KMS-11 (cell line): ENCODE results near the gene TMEM116.

Source experiments
- H2AFZ ChIP-seq: fragments of 200-600 bp; sonication (generic); 2 replicates; pipeline ENCODE4 v1.6.1; 2016; ENCODE audit warnings: antibody characterized with exemption, mixed run types, low read depth
- H3K27ac ChIP-seq: fragments of 200-600 bp; sonication (generic); 2 replicates; pipeline ENCODE4 v1.6.1; 2016; ENCODE audit warnings: mild to moderate bottlenecking, mixed run types
- H3K27me3 ChIP-seq: fragments of 200-600 bp; sonication (generic); 2 replicates; pipeline ENCODE4 v1.6.1; 2017; ENCODE audit warnings: mild to moderate bottlenecking, low read depth, mixed run types, moderate library complexity; ENCODE audit not compliant: insufficient read depth
- H3K36me3 ChIP-seq: fragments of 200-600 bp; sonication (generic); 2 replicates; pipeline ENCODE4 v1.6.1; 2017; ENCODE audit warnings: mild to moderate bottlenecking, mixed run types; ENCODE audit not compliant: insufficient read depth
- H3K4me1 ChIP-seq: fragments of 200-600 bp; sonication (generic); 2 replicates; pipeline ENCODE4 v1.6.1; 2016; ENCODE audit warnings: mild to moderate bottlenecking, low read depth, mixed run types; ENCODE audit not compliant: poor library complexity, severe bottlenecking
- H3K4me2 ChIP-seq: fragments of 200-600 bp; sonication (generic); 2 replicates; pipeline ENCODE4 v1.7.0; 2016; ENCODE audit warnings: mild to moderate bottlenecking, mixed run types
- H3K4me3 ChIP-seq: fragments of 200-600 bp; sonication (generic); IDR thresholded peaks from 2 replicates; pipeline ENCODE4 v1.6.1; 2017; ENCODE audit warnings: low read depth, low read length, mixed read lengths; ENCODE audit not compliant: insufficient read depth
- H3K79me2 ChIP-seq: fragments of 200-600 bp; sonication (generic); 2 replicates; pipeline ENCODE4 v1.6.1; 2016; ENCODE audit warnings: low read depth, mixed run types; ENCODE audit not compliant: insufficient read depth
- H3K9ac ChIP-seq: fragments of 200-600 bp; sonication (generic); 2 replicates; pipeline ENCODE4 v1.6.1; 2016; ENCODE audit warnings: mild to moderate bottlenecking, mixed run types
- H4K20me1 ChIP-seq: fragments of 200-600 bp; sonication (generic); 2 replicates; pipeline ENCODE4 v1.6.1; 2016; ENCODE audit warnings: mild to moderate bottlenecking, mixed run types; ENCODE audit not compliant: insufficient read depth
- CTCF ChIP-seq: fragments of 200-600 bp; sonication (generic); conservative IDR thresholded peaks from 2 replicates; pipeline ENCODE4 v1.6.1; 2017; ENCODE audit warnings: low read depth, mild to moderate bottlenecking, antibody characterized with exemption, low read length, moderate library complexity, mixed read lengths

TMEM116 gene

GRCh38 chr12:111942557-111942956 lies 70.4 kb downstream of the TMEM116 start:
- TF ChIP-seq CTCF, result no peak
- H3K4me2 ChIP-seq, result no peak overlapping the region
- no peaks in the 10 kb centered on the region for H3K36me3 ChIP-seq
- peaks cover 40% of the 10 kb centered on the region for H3K4me1 ChIP-seq
- H3K9ac ChIP-seq, result no peak overlapping the region
- H2AFZ ChIP-seq, result no peak overlapping the region
- H3K27ac ChIP-seq, result no peak overlapping the region
- no peaks in the 10 kb centered on the region for H3K79me2 ChIP-seq
- H4K20me1 ChIP-seq, result no peaks in the 10 kb centered on the region
- H3K4me3 ChIP-seq, result no peak overlapping the region
- H3K27me3 ChIP-seq, result no peaks in the 10 kb centered on the region

- Histone ChIP-seq H3K27ac (no peak overlapping the region), H3K9ac (no peak overlapping the region), H3K4me3 (no peak overlapping the region), H4K20me1 (no peaks in the 10 kb centered on the region), H3K79me2 (no peaks in the 10 kb centered on the region), H3K4me2 (no peak overlapping the region), H3K36me3 (no peaks in the 10 kb centered on the region), H3K27me3 (no peaks in the 10 kb centered on the region), H2AFZ (no peak overlapping the region), H3K4me1 (peaks cover 15% of the 10 kb centered on the region)
- no peak for TF ChIP-seq CTCF
Measured at GRCh38 chr12:111937429-111937828, 75.5 kb downstream of the TMEM116 start.

- no peaks in the 10 kb centered on the region for H3K36me3 ChIP-seq
- no peak overlapping the region for H3K27ac ChIP-seq
- H3K4me1 ChIP-seq, result peaks cover 15% of the 10 kb centered on the region
- no peak overlapping the region for H3K4me2 ChIP-seq
- H3K79me2 ChIP-seq, result no peaks in the 10 kb centered on the region
- no peaks in the 10 kb centered on the region for H4K20me1 ChIP-seq
- no peaks in the 10 kb centered on the region for H3K27me3 ChIP-seq
- no peak overlapping the region for H3K9ac ChIP-seq
- no peak overlapping the region for H2AFZ ChIP-seq
- no peak overlapping the region for H3K4me3 ChIP-seq
- no peak for TF ChIP-seq CTCF
Measured at GRCh38 chr12:111936869-111937268, 76.1 kb downstream of the TMEM116 start.

GRCh38 chr12:111932241-111932640 lies 80.7 kb downstream of the TMEM116 start:
- Histone ChIP-seq H2AFZ (no peak overlapping the region), H3K9ac (no peak overlapping the region), H4K20me1 (no peaks in the 10 kb centered on the region), H3K36me3 (no peaks in the 10 kb centered on the region), H3K27ac (no peak overlapping the region), H3K4me3 (no peak overlapping the region), H3K27me3 (no peaks in the 10 kb centered on the region), H3K79me2 (no peaks in the 10 kb centered on the region), H3K4me1 (peaks cover 21% of the 10 kb centered on the region), H3K4me2 (no peak overlapping the region)
- no peak for TF ChIP-seq CTCF
